CD4-positive, alpha-beta T cell treated with Interleukin-21 for 1 hour (primary cell): ENCODE data around the gene LIPE.

Source experiments
- DNase-seq: peaks from one replicate; pipeline ENCODE4 v3.0.0-alpha.2; 2020

LIPE gene

DNA sequence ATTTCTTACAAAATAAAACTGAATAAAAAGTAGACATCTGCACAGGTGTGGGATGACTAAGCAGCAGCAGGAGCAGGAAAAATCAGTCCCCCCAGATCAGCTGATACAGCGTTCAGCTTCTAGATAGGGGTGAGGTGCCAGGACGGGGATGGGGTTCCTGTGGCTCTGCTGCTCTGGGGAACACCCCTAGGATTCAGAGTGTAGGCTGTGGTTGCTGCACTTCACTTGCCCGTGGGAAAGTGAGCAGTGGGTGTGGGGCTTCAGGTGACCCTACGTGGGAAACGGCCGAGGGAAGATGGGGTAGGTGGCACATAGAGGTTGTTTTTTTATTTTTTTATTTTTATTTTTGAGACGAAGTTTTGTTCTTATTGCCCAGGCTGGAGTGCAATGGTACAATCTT lies 18.8 kb upstream of the LIPE start:
- no peak for DNase-seq

DNA sequence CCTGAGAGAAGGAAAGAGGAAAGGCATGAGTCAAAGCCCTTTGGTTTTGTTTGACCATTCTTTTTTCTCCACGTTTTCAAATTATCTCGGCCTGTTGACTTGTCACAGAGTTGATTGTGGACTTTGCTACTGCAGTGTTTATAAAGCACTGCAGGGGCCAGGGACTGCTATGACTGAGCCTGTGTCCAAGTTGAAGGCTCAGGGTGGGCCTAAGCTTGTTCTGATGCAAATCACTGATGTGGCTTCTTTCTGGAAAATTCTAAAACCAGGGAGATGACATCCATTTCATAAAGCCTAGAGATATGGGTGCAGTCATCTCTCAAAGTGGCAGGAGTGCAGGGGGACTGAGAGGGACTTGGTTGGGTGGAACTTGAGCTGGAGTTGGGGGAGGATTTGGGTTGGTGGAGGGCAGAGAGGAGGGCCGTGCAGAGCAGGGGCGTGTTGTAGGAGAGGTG lies 16.8 kb upstream of the LIPE start:
- DNase-seq = no peak

DNA sequence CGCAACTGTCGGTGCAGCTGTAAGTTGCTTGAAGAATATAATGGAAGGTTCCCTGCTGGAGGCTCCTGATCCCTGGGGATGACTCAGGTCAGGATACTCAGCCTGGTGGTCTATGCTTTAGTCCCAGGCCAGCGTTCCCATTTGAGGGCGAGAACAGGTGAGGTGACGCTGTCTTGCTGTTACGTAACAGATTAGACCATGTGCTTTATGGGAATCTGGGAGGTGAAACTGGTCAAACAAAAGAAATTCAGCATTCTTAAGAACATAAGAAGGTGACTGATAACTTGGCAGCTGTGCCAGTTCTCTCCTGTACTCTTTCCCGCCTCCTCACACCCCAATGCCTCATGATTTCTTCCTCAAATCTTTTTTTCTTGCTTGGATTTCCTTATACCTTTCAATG lies 15.6 kb upstream of the LIPE start, which contains the start of gene CXCL17:
CXCL17 (minus strand) TSS at position 114 of the 400 bp plus-strand sequence. CDS start 114 bp downstream, outside the sequence.
- DNase-seq = no peak

DNA sequence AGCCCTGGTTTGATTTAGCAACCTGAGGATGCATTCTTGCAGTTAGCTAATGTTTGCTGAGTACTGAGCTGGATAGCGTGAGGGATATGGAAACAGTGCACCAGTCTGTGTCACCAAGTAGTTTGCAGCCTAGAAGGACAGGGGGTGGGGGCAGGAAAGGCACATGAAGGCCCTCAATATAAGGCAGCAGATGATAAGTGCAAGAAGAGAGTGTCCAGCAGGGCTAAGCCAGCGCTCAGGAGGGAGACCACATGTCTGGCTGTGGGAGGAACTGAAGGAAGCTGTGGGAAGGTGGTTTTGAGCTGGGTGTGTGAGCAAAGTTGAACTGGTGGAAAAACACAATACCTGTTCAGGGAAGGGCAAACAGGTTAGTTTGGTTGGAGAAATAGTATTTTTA lies 13.9 kb upstream of the LIPE start:
- DNase-seq = no peak

DNA sequence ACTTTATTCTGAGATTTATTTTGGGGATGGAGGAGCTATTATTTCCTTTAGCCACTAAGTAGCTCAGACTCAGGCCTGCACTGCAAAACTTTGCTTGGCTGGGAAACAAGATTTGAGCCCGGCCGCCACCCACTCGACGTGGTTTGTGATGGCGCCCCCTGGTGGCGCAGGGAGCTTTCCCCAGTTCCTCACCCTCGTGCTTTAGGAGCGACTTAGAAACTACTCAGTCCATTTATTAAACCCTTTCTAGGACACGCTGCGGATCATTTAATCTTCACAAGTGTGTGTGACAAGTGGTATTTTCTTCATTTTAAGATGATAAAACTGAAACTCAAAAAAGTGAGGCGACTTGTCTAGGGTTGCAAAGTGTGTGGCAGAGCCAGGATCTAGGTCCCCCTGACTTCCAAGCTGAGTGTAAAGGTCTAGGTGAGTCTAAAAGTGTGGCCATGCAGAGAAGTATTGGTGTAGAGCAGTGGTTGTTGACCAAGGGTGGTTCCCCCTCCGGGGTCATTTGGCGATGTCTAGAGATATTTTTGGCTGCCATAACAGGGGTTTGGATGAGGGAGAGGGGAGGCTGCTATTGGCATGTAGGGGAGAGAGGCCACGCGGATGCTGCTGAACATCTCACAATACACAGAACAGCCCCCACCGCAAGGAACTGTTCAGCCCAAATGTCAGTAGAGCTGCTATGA lies 13.3 kb upstream of the LIPE start:
- DNase-seq = peak; percentile 79

DNA sequence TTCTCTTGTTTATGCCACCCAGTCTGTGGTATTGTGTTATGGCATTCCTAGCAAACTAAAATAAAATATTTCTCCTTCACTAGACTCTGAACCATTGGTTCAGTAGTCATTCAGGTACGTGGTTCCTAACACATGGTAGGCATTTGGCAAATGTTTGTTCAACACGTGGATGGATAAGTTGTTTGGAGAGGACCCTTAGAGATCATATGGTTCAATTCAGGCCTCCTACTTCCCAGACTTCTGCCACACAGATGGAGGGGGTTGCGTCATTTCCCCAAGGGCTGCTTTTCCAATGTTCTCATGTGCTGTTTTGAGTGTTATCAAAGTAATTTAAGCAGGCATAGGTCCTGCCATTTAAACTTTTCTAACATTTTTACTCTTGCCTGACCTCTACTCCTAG lies 8.8 kb upstream of the LIPE start:
- DNase-seq = no peak

DNA sequence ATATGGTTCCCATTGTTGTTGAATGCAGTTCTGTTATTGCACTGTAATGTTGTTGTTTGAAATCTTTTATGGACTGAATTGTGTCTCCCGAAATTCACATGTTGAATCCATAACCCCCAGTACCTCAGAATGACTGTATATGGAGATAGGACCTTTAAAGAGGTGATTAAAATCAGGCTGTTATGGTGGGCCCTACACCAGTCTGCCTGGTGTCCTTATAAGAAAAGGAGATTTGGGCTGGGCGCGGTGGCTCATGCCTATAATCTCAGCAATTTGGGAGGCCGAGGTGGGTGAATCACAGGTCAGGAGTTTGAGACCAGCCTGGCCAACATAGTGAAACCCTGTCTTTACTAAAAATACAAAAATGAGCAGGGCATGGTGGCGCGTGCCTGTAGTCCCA lies 8.1 kb upstream of the LIPE start:
- no peak for DNase-seq

DNA sequence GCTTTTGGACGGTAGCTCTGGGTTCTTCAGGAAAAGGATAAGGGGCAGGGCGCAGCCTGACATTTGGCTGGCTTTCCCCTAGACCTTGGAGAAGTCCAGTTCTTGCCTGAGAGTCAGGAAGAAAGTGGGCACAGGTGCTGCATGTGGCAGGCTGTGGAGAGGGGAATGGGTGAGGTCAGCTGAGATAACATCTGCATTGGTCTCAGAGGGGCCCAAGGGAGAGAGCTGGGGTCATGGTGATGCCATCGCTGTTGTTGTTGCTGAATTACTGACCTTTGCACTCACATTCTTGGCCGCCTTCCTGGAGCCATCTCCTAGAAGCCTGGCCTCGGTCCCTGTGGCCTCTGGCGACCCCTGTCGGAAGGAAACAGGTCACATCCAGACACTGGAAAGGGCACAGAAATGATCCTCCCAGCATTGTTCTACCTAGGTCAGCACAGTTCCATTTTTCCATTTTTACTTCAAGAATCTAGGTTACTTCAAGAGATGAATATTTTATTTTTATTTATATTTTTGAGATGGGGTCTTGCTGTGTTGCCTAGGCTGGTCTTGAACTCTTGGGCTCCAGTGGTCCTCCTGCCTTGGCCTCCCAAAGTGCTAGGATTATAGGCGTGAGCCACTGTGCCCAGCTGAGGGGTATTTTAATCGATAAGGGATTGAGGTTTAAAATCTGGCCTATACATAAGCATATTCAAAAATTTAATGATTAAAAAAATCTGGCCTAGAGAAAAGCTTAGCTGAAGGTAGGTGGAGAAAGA lies 6.5 kb upstream of the LIPE start:
- peak; percentile 73 for DNase-seq

DNA sequence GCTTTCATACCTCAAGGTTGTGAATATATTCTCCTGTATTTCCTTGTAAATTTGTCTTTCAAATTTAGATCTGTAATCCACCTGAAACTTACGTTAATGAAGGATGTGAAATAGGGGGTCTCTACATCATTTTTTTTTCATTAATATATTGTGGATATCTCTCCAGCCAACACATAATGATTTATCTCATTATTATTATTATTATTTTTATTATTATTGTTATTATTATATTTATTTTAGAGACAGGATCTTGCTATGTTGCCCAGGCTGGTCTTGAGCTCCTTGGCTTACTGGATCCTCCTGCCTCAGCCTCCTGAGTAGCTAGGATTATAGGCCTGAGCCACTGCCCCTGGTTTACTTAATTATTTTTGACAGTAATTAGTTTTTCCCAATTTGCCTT lies 4.3 kb upstream of the LIPE start:
- DNase-seq = no peak

DNA sequence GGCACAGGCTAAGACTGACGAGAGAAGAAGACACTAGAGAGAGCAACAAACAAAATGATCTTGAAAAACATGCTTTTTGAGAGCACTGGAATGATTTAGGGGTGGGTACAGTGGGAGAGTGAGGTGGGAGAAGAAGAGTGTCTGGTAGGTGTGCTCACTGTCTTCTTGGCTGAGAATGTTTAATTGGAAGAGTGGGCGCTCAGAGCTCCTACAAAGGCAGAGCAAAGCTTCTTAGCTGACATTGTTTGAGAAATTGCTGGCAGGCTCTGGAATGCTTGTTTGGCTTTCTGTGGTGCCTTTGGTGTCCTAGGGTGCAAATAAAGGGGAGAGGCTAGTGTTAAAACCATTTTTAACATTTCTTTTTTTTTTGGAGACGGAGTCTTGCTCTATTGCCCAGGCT lies 1.5 kb upstream of the LIPE start:
- DNase-seq = no peak

DNA sequence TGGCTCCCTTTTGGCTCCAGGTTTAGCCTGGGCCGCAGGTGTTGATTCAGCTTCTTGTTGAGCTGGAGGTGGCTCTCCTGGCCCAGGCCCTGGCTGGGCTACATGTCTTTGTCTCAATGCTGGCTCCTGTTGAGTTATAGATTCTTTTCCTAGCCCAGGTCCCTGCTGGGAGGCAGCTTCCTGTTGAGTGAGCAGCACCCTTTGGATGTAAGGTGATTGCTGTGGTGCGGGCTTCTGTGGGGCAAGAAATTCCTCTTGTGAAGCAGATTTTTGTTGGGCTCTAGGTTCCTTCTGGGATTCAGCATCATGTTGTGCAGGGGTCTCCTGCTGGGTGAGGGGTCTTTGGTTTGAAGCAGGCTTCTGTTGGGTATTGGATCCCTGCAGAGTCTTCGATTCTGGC lies 545 bp downstream of the LIPE start:
- DNase-seq = no peak

DNA sequence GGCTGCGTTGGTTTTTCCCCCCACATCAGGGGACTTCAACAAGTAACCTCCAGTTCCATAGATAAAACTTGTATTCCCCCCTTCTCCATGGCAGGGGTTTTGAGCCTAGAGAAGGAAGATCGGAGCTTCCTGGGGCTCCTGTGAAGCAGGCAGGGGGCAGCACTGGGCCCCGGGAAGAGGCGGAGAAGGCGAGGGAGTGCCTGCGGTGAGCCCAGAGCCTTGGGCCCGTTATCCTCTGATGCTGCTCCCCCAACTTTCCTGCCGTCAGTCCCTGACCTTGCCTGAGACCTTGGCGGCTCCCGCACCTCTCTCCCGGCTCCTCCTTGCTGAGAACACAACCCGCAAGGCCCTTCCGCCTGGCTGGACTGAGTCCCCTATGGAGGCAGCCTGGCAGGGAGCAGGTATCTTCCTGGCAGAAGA lies 2.5 kb downstream of the LIPE start:
- no peak for DNase-seq

DNA sequence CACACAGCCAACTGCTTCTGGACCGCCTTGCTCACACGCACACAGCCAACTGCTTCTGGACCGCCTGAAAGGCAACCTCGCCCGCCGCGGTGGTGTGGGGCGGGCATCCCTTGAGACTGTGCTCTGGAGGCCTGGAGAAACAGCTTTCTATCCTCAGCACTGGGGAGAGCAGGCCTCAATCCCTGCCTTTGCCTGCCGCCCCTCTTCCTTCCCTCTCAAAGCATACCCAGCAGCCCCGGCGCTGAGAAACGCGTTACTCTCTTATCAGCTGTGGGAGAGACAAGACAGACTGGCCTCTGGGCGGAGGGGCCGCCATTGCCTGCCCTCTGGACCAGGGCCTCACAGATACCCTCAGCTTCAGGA lies 2.9 kb downstream of the LIPE start:
- DNase-seq = no peak

DNA sequence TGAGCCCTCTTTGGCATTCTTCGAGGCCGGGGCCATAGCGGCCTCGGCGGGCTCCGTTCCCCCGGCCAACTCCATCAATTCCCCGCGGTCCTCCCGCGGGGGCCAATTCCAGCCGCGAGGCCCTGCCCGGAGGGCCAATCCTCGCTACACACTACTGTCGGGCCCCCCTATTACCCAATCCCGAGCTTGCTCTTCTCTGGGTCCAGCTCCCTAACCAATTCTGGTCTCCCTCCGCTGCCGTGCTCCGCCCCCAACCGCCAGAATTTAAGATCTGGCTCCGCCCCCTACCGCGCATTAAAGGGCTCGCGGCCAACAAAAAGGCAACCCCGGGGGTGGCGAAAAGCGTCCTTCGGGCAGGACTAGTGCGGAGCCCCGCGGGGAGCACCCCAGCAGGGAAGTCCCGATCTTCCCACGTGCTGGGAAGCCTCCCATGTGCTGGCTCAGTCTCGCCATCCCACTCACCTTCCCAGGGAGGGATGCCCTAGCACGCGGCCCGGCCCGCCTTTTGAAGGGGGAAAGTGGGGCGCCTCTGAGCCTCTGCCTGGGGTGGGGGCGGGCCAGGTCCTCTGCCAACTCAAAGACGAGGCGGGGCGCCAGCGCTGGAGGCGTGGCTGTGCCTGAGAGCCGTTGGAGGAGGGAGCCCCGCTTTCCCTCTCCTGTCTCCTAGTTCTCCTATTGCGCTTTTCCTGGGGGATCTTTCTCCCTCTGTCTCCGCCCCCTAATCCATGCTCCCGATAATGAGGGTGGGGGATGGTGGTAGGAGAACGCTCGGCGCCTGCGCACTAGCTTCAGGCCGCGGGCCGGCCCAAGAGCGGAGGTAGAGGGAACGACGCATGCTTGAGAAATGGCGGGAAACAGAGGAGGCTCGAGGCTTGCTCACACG lies 3.5 kb downstream of the LIPE start:
- DNase-seq = peak; percentile 96

DNA sequence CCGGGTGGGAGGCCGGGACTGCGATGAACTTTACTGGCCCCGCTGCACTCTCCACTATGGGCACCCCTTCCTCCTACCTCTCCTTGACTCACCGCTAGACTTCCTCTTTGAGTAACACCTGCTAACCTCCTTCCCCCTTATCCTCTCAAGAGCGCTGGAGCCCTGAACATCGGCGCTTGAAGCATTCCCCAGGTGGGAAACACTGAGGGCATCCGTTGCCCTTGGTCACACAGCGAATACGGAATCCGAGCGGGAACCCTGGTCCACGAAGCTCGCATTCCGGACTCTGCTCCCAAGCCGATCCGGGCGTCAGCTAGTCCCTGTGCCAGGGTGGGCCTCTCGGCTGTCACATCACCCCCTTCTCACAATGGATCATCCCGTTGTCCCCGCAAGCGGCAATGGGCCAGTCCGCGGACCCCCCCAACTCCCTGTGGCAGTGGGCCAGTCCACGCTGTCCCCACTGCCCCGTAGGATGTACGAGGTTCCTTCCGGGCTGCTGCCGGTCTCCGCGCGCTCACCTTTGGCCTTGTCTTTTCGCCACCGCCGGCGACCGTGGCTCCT lies 4.2 kb downstream of the LIPE start:
- DNase-seq = peak; percentile 74

DNA sequence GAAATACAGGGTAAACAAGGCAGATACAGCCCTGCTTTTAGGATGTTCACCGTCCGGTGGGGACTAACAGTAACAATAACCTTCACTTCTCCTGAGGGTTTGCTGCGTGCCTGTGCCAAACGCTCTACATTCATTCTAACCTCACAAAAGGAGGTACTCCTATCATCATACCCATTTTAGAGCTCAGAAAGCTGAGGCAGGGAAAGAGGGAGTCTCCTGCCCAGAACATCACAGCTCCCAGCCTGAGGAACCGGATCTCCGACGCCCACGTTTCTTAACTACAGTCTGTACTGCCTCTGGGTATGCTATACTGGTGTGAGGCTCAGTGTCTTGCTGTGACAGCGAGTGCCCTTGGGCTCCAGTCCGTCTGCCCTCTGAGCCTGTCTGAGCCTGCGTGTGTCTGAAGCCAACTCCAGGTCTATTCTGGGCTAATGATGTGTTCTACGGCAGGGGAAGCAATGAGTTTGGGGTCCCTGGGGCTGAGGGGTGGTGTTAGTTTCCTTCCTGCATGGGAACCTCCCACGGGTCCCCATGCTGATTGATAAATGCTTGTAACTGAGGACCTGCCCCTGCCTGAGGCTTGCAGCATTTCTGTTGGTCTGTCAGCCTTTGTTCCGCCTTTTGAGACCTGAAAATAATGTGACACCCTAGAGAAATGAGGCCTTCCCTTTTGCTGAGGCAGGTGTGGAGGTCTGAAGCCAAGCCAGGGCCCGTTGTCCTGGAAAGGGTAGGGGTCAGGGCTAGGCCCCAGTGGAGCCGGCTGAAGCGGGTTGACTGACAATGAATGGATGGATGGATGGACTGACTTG lies 4.9 kb downstream of the LIPE start:
- no peak for DNase-seq

DNA sequence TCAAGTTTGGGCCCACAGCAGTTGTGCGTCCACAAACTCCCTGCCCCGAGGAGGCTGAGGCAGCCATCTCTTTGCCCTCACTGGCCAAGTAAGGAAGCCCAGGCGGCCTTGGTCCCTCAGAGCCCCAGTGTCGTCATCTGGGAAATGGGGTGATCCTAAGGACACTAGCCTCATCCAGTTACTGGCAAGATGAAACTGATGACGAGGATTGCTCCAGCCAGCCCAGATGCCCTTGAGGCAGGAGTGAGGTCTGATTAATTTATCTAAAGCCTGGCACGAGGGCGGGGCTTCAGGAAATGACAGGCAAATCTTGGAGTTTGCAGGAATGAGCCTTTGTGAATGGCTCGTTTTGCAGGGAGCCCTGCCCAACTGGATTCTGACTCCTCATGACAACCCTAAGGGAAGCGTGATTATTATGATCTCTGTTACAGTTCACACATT lies 5.6 kb downstream of the LIPE start:
- DNase-seq = no peak

DNA sequence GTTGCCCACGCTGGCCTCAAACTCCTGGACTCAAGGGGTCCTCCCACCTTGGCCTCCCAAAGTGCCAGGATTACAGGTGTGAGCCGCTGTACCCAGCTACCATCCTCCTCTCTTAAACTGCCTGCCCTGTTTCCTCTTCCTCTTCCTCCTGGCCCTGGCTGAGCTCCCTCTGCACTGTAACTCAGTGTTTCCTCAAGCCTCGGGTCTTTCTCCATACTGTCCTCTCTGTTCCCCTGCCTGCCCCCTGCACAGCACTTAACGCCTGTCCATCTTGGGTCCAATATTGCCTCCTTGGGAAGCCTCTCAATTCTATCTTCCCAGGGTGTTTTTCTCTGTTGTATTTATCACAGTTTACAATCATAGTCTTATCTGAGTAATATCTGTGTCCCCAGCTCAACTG lies 6.1 kb downstream of the LIPE start:
- DNase-seq = no peak

DNA sequence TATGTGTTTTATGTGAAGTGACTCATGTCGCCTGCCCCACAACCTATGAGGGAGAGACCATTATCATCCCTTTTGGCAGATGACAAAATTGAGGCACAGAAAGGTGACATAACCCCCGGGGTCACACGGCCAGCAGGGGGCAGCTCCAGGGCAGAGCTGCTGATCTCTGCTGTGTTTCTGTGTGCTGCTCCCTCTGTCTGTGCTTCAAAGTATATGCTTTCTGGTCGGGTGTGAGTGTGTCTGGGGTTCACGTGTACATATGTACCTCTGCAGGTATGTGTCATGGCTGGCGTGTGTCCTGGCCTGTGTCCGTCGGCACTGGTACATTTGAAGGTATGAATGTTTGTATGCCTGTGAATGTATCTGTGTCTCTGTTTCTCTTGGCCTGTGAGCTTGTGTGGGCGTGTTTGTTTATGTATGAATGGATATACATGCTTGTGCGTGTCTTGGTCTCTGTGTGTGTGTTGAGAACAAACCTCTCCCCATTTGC lies 7.1 kb downstream of the LIPE start:
- DNase-seq = peak; percentile 83

DNA sequence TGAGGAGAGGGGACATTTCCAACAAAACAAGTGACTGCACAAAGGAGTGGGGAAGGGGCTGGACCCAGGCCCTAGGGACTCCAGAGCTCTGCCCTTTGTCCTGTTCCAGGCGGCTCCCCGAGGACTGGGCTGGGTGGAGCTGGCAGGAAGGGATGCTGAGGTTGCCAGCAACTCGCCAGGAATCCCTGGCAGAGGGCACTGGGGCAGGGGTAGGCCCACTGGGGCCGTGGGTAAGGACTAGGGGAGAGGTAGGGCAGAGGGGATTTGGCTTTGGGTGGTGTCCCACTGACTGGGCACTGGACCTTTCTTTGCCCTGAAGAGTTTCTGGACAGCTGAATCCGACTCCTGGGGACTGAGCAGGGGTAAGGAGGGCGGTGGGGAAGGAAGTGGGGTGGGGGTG lies 7.9 kb downstream of the LIPE start:
- DNase-seq = no peak

DNA sequence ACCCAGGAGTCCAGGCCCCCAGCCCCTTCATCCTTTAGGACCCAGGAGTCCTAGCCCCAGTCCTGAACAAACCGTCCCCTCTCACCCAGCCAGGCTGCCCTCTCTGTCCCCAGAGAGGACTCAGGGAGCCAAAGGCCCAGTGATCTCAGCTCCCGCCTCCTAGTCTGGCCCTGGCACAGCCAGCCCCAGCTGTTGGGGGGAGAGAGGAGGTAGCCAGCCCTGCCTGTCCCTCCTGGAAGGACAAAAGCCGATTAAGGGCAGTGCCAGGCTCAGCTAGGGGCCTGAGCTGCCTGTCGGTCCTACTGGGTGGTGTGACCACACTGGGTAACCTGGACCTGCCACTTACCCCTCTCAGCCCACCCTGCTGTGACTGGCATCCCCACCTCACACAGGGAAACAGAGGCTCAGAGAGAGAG lies 14.5 kb downstream of the LIPE start:
- no peak for DNase-seq

DNA sequence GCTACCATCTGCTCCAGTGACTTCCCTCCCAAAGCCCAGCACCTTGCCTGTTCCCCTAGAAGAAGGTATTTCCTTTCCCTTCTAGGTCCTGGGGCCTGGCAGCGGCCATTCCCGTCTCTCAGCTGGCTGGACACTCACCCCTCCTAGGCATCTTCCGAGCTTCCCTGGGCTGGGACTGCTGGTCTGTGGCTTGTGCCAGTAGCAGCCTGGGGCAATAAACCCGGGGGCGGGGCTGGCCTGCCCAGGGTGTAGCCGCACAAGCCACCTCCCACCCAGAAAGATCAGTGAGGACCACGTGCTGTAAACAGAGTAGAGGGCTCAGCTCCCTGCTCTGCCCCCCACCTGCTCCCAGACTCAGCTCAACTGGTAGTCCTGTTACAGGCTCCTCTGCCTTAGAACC lies 15.0 kb downstream of the LIPE start:
- DNase-seq = no peak
